HepG2 (cell line): Measurements from ENCODE around the gene ZBED5. TPM values are rescaled to one million over a fixed set of nuclear protein-coding genes. Genes with fewer than 3 reads are reported as not detected.
"Not testable (repeated sequence)": the region's sequence is repeated elsewhere in the genome, so short reads cannot be mapped to it uniquely, and the experiment has no call there.

Experiments used
- ATAC-seq: fragments of 200-7000 bp; cut with Tn5 transposase; 3 replicates; pipeline ENCODE4 v1.9.1; 2020; ENCODE audit warnings: mild to moderate bottlenecking, moderate library complexity
- BruUV-seq: library from RNA; stranded (reverse); fragments of 400-500 nt; replicated peaks from 2 replicates; lab custom pipeline; 2021; lab: Mats Ljungman, UMichigan
- CTCF ChIA-PET: fragments of 300-600 bp; formaldehyde crosslinking; extraction: SDS; loops from one replicate; lab custom pipeline; 2021; ENCODE audit warnings: low total read pairs, inconsistent platforms, low intra/inter-chr PET ratio; lab: Yijun Ruan, JAX
- POLR2A ChIA-PET: fragments of 350-600 bp; sonication (Branson Sonifier 250); formaldehyde crosslinking; loops from one replicate; lab custom pipeline; 2020; ENCODE audit warnings: antibody characterized with exemption, inconsistent platforms; lab: Yijun Ruan, JAX
- DNase-seq: peaks from one replicate; pipeline ENCODE4 v3.0.0-alpha.2; 2015; ENCODE audit warnings: low spot score
- FAIRE-seq: peaks from 3 replicates; lab custom pipeline; 2011; peaks lifted over from hg19 to GRCh38; lab: Jason Lieb, UNC
- H2AFZ ChIP-seq: one replicate; pipeline ENCODE4 v1.6.1; 2011; ENCODE audit warnings: low read length, inconsistent platforms
- H3K27ac ChIP-seq: fragments of 300-600 bp; 3 replicates; pipeline ENCODE4 v1.8.0; 2011; ENCODE audit warnings: mixed run types, mild to moderate bottlenecking, mixed read lengths, low read length, inconsistent platforms; ENCODE audit not compliant: insufficient read depth; ENCODE audit errors: extremely low read length
- H3K27me3 ChIP-seq, 2 experiments: fragments of 200-600 bp in 1 of 2; 2 replicates in 1 of 2; 3 replicates in 1 of 2; pipeline versions ENCODE4 v1.6.0 to v1.8.0; 2011; ENCODE audit warnings: low read length in 2 of 2, mild to moderate bottlenecking in 2 of 2, moderate library complexity in 2 of 2, inconsistent platforms in 1 of 2; ENCODE audit not compliant: insufficient read depth in 2 of 2, control insufficient read depth in 1 of 2
- H3K36me3 ChIP-seq, 2 experiments: fragments of 200-600 bp in 1 of 2; replicated peaks in 1 of 2; 2 replicates in 1 of 2; 3 replicates in 1 of 2; pipeline versions ENCODE4 v1.5.1 to v1.8.0; 2011; ENCODE audit warnings: low read length in 2 of 2, inconsistent platforms in 1 of 2; ENCODE audit not compliant: insufficient read depth in 2 of 2, control insufficient read depth in 1 of 2
- H3K4me1 ChIP-seq: 2 replicates; pipeline ENCODE4 v1.5.1; 2012; ENCODE audit warnings: low read length, inconsistent platforms; ENCODE audit not compliant: insufficient read depth
- H3K4me2 ChIP-seq: 2 replicates; pipeline ENCODE4 v1.6.0; 2011; ENCODE audit warnings: low read depth, low read length, inconsistent platforms
- H3K4me3 ChIP-seq, 3 experiments: fragments of 200-600 bp in 1 of 3; sonication (generic), shearing (Covaris generic) in 1 of 3; replicated peaks in 1 of 3; 2 replicates each; pipeline ENCODE4 v1.5.1; 2011 to 2016; ENCODE audit warnings: low read length in 3 of 3, inconsistent platforms in 2 of 3, low read depth in 2 of 3, mild to moderate bottlenecking in 2 of 3, control low read depth in 1 of 3, mixed read lengths in 1 of 3; ENCODE audit not compliant: insufficient read depth in 1 of 3
- H3K79me2 ChIP-seq: one replicate; pipeline ENCODE4 v1.6.1; 2011; ENCODE audit warnings: low read length, inconsistent platforms; ENCODE audit not compliant: insufficient read depth
- H3K9ac ChIP-seq: 2 replicates; pipeline ENCODE4 v1.6.0; 2011; ENCODE audit warnings: mild to moderate bottlenecking, low read depth, low read length, inconsistent platforms; ENCODE audit not compliant: insufficient read depth
- H3K9me3 ChIP-seq: 2 replicates; pipeline ENCODE4 v1.5.1; 2012; ENCODE audit warnings: mild to moderate bottlenecking, low read length
- H4K20me1 ChIP-seq: 2 replicates; pipeline ENCODE4 v1.6.0; 2011; ENCODE audit warnings: inconsistent platforms, mild to moderate bottlenecking, low read length, moderate library complexity; ENCODE audit not compliant: insufficient read depth
- PCBP1 ChIP-seq: fragments of 200-400 bp; formaldehyde crosslinking; IDR thresholded peaks from 2 replicates; pipeline ENCODE4 v1.6.1; 2017; ENCODE audit warnings: mild to moderate bottlenecking, low read depth, low read length, borderline replicate concordance
- TBX3 ChIP-seq: fragments of 450-650 bp; IDR thresholded peaks from 2 replicates; pipeline ENCODE4 v1.6.1; 2017; ENCODE audit warnings: antibody characterized with exemption, mild to moderate bottlenecking, inconsistent platforms, borderline replicate concordance
- TERF1 ChIP-seq: sonication (generic); formaldehyde crosslinking; IDR thresholded peaks from 2 replicates; pipeline ENCODE4 v1.8.0; 2022; ENCODE audit warnings: mild to moderate bottlenecking, missing genetic modification reagents, moderate library complexity
- TRIM24 ChIP-seq: sonication (generic); formaldehyde crosslinking; IDR thresholded peaks from 2 replicates; pipeline ENCODE4 v1.8.0; 2022; ENCODE audit warnings: mild to moderate bottlenecking, missing genetic modification reagents
- ZNF460 ChIP-seq: sonication (generic); formaldehyde crosslinking; IDR thresholded peaks from 2 replicates; pipeline ENCODE4 v1.5.1; 2020; ENCODE audit warnings: missing genetic modification reagents, mild to moderate bottlenecking, borderline replicate concordance
- ZNF530 ChIP-seq: sonication (generic); formaldehyde crosslinking; IDR thresholded peaks from 2 replicates; pipeline ENCODE4 v1.5.0; 2020; ENCODE audit warnings: low read depth, mild to moderate bottlenecking, missing genetic modification reagents
- ZNF558 ChIP-seq: sonication (generic); formaldehyde crosslinking; IDR thresholded peaks from 2 replicates; pipeline ENCODE4 v1.9.0; 2022; ENCODE audit warnings: mild to moderate bottlenecking, missing genetic modification reagents, borderline replicate concordance
- ZNF607 ChIP-seq: sonication (generic); formaldehyde crosslinking; IDR thresholded peaks from 2 replicates; pipeline ENCODE4 v1.5.1; 2020; ENCODE audit warnings: missing genetic modification reagents, mild to moderate bottlenecking, borderline replicate concordance
- WGBS: methylation state at CpG from one replicate; pipeline ENCODE4 v1.1.6; 2017; ENCODE audit warnings: low lambda C conversion rate; 5-methylcytosine and 5-hydroxymethylcytosine counted together
- in situ Hi-C: cut with HindIII; loops from 2 replicates; pipeline ENCODE4 v1.10.0; 2017; ENCODE audit warnings: low pct_unique_long_range_greater_than_20kb; ENCODE audit not compliant: extremely low pct_ligation_motif_present
- intact Hi-C: fragments of 100-400 bp; cut with micrococcal nuclease; formaldehyde crosslinking; loops from one replicate; pipeline ENCODE4 v1.10.0; 2022; ENCODE audit not compliant: unreplicated experiment
- polyA plus RNA-seq, 8 experiments: library from polyadenylated mRNA; depleted of rRNA in 3 of 8; stranded (reverse) in 7 of 8; unstranded in 1 of 8; fragments of >200 nt; fragmentation: Illumina TruSeq in 4 of 8; extraction: Trizol in 4 of 8; gene quantifications; 2 replicates each; pipeline versions ENCODE4 v1.2.1 to v1.2.3, GENCODE V29; 2011 to 2016; ENCODE audit warnings: low read depth in 4 of 8, missing spikeins in 1 of 8, mixed read lengths in 1 of 8; ENCODE audit not compliant: insufficient read depth in 1 of 8
- total RNA-seq, 5 experiments: library from RNA; depleted of rRNA; stranded (reverse); fragments of >200 nt; fragmentation: Illumina TruSeq; extraction: Trizol; gene quantifications; 2 replicates each; pipeline ENCODE4 v1.2.3, GENCODE V29; 2016; ENCODE audit warnings: low read depth in 1 of 5
- TF ChIP-seq, protein P1 (sequence below): IDR thresholded peaks from 2 replicates; pipeline ENCODE4 v1.6.1; 2016; ENCODE audit warnings: mild to moderate bottlenecking, missing biosample characterization, missing genetic modification reagents

Gene ZBED5
- total and polyA plus RNA-seq, 2 of the 13 experiments (the other 11 are each of a cell fraction or from before 2014, with no cell fraction given) = 18.2 to 38.6 TPM

GRCh38 chr11:10823152-10823579, 34.7 kb downstream of the ZBED5 start:
- H3K4me1 ChIP-seq = no peaks in the 10 kb centered on the region
- no peaks in the 10 kb centered on the region for H3K27me3 ChIP-seq
- no TSS peak for BruUV-seq
- no peak for ATAC-seq
- H3K4me3 ChIP-seq = no peak overlapping the region
- no peaks in the 10 kb centered on the region for H3K9me3 ChIP-seq
- no peaks in the 10 kb centered on the region for H4K20me1 ChIP-seq
- ChIA-PET CTCF (no interaction called here), POLR2A (interaction anchor here (1.1 kb wide), 1 partner anchor 14 kb away, joined by 3 read pairs; the partner anchor contains the start of gene EIF4G2)
- no peak overlapping the region for H2AFZ ChIP-seq
- no peaks in the 10 kb centered on the region for H3K79me2 ChIP-seq
- no peak overlapping the region for H3K27ac ChIP-seq
- TF ChIP-seq, protein P1, sequence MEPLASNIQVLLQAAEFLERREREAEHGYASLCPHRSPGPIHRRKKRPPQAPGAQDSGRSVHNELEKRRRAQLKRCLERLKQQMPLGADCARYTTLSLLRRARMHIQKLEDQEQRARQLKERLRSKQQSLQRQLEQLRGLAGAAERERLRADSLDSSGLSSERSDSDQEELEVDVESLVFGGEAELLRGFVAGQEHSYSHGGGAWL = no peak
- TF ChIP-seq TRIM24 (no peak), TBX3 (no peak), ZNF607 (CRISPR knock-in tag) (no peak), ZNF558 (CRISPR knock-in tag) (no peak), ZNF530 (no peak), TERF1 (CRISPR knock-in tag) (no peak), PCBP1 (no peak), ZNF460 (CRISPR knock-in tag) (no peak)
- FAIRE-seq = no peak
- 96% methylated on average over 2 of the region's 2 CpGs for WGBS
- no peaks in the 10 kb centered on the region for H3K36me3 ChIP-seq
- in situ Hi-C loops = no loop called here
- intact Hi-C loops = no loop called here
- H3K4me2 ChIP-seq = no peak overlapping the region
- no peak for DNase-seq
- no peak overlapping the region for H3K9ac ChIP-seq

GRCh38 chr11:10822491-10822890, 35.4 kb downstream of the ZBED5 start:
- WGBS = 38% methylated on average over 3 of the region's 3 CpGs
- H3K9ac ChIP-seq, H3K27ac ChIP-seq, CTCF ChIA-PET, H3K36me3 ChIP-seq, FAIRE-seq, H2AFZ ChIP-seq, H3K4me3 ChIP-seq, intact Hi-C loops, H3K4me2 ChIP-seq, H3K27me3 ChIP-seq, H3K79me2 ChIP-seq, DNase-seq, in situ Hi-C loops, H3K4me1 ChIP-seq, H3K9me3 ChIP-seq, H4K20me1 ChIP-seq, BruUV-seq, ATAC-seq: not testable (repeated sequence)
- POLR2A ChIA-PET = interaction anchor here (1.1 kb wide), 1 partner anchor 13 kb away, joined by 3 read pairs; the partner anchor contains the start of gene EIF4G2
